Ureter (tissue), 1 donor: Measurements from ENCODE around the gene EIF4B. TPM values are rescaled to one million over a fixed set of nuclear protein-coding genes. Genes with fewer than 3 reads are reported as not detected.

Experiments used
- DNase-seq: peaks from one replicate; pipeline ENCODE4 v3.0.0-alpha.2; 2020; ENCODE audit warnings: low spot score
- total RNA-seq: library from RNA; stranded (reverse); gene quantifications from one replicate; pipeline ENCODE4 v1.2.4, GENCODE V29; 2023
- donor health status: DM: yes; HTN: yes; CAD: no.

Gene EIF4B
- total RNA-seq, 1 donor from 2014 or later, result 474 TPM

DNA sequence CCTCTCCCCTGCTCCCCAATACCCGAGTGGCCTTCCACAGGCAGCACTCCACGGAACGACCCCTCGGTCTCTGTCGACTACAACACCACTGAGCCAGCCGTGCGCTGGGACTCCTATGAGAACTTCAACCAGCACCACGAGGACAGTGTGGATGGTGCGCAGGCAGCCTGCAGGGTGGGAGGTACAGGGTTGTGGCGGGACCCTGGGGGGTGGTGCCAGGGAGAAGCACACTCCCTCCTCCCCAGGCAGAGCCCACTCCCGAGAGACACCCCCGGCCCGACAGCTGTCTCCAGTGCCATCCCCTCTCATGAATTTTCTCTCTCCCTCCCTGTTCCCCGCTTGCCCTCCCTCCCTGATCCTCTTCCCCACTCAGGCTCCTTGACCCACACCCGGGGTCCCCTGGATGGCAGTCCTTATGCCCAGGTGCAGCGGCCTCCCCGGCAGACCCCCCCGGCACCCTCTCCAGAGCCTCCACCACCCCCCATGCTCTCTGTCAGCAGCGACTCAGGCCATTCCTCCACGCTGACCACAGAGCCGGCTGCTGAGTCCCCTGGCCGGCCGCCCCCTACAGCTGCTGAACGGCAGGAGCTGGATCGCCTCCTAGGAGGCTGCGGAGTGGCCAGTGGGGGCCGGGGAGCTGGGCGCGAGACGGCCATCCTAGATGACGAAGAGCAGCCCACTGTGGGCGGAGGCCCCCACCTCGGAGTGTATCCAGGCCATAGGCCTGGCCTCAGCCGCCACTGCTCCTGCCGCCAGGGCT lies 52.6 kb downstream of the EIF4B start:
- peak; percentile 44 for DNase-seq

DNA sequence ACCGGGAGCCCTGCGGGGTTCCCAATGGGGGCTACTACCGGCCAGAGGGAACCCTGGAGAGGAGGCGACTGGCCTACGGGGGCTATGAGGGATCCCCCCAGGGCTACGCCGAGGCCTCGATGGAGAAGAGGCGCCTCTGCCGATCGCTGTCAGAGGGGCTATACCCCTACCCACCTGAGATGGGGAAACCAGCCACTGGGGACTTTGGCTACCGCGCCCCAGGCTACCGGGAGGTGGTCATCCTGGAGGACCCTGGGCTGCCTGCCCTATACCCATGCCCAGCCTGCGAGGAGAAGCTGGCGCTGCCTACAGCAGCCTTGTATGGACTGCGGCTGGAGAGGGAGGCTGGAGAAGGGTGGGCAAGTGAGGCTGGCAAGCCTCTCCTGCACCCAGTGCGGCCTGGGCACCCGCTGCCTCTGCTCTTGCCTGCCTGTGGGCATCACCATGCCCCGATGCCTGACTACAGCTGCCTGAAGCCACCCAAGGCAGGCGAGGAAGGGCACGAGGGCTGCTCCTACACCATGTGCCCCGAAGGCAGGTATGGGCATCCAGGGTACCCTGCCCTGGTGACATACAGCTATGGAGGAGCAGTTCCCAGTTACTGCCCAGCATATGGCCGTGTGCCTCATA lies 53.3 kb downstream of the EIF4B start:
- DNase-seq, result peak; percentile 41

DNA sequence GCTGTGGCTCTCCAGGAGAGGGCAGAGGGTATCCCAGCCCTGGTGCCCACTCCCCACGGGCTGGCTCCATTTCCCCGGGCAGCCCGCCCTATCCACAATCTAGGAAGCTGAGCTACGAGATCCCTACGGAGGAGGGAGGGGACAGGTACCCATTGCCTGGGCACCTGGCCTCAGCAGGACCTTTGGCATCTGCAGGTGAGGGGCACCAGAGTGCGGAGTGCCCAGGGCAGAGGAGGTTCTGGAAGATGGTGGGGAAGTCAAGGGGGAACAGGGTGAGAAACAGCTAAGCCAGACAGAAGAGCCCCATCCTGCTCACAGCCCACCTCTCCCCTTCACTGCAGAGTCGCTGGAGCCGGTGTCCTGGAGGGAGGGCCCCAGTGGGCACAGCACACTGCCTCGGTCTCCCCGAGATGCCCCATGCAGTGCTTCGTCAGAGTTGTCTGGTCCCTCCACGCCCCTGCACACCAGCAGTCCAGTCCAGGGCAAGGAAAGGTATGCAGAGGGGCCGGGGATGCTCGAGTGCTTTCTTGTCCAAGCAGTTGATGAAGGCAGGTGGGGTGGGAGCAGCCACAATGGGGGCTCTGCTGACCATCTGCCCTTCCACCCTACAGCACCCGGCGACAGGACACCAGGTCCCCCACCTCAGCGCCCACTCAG lies 53.9 kb downstream of the EIF4B start:
- peak; percentile 49 for DNase-seq

DNA sequence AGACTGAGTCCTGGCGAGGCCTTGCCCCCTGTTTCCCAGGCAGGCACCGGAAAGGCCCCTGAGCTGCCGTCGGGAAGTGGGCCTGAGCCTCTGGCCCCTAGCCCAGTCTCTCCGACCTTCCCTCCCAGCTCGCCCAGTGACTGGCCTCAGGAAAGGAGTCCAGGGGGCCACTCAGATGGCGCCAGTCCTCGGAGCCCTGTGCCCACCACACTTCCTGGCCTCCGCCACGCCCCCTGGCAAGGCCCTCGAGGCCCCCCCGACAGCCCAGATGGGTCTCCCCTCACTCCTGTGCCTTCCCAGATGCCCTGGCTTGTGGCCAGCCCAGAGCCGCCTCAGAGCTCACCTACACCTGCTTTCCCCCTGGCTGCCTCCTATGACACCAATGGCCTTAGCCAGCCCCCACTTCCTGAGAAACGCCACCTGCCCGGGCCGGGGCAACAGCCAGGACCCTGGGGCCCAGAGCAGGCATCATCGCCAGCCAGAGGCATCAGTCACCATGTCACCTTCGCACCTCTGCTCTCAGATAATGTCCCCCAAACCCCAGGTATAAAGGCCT lies 54.5 kb downstream of the EIF4B start:
- DNase-seq, result no peak

DNA sequence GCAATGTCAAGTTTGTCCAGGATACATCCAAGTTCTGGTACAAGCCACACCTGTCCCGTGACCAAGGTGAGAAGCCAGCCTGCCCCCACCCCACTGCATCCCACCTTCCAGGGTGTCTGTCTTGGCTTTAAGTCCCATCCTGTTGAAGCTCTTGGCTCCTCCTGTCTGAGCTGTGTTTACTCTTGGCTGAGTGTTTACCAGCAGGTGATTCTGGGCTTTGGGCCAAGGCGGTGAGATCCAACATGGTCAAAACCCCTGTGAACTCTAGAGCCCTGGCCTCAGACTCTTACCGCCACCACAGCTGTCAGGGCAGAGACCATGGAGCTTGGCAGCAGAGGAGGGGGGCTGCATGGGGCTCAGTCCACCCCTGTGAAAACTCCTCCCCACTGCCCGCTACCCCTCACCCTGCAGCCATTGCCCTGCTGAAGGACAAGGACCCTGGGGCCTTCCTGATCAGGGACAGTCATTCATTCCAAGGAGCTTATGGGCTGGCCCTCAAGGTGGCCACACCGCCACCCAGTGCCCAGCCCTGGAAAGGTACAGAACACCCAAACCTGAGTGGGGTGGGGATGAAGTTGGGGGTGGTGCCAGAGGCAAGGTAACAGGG lies 55.3 kb downstream of the EIF4B start:
- peak; percentile 61 for DNase-seq

DNA sequence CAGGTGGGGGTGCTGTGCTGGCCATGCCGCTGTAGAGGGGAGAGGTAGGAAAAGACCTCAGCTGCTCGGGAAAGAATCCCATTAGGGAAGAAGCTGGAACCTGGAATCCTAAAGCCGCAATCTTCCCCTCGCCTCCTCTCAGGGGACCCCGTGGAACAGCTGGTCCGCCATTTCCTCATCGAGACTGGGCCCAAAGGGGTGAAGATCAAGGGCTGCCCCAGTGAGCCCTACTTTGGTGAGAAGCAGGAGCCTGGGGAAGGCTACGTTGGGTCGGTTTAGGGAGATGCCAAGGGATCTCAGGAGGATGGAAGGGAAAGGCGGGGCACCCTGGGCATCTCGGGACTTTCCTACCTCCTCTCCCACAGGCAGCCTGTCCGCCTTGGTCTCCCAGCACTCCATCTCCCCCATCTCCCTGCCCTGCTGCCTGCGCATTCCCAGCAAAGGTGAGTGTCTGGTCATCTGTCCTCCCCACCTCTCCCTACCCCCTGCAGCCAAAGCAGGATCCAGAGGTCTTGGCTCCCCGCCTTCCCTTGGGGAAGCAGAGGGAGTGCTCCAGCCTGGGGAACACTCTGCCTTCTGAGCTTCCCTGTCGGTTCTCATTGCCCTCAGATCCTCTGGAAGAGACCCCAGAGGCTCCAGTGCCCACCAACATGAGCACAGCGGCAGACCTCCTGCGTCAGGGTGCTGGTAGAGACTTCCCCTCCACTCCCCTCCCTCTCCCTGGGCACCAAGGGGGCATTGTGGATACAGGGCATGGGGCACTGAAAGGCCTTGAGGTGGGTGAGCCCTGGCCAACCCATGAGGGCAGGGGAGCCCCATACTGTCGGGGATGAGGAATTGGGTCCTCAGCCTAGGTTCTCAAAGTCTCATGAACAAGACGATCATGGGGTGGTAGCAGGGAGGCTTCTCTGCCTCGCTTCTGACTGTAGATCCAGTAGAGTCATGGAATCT lies 56.0 kb downstream of the EIF4B start:
- DNase-seq, result no peak

DNA sequence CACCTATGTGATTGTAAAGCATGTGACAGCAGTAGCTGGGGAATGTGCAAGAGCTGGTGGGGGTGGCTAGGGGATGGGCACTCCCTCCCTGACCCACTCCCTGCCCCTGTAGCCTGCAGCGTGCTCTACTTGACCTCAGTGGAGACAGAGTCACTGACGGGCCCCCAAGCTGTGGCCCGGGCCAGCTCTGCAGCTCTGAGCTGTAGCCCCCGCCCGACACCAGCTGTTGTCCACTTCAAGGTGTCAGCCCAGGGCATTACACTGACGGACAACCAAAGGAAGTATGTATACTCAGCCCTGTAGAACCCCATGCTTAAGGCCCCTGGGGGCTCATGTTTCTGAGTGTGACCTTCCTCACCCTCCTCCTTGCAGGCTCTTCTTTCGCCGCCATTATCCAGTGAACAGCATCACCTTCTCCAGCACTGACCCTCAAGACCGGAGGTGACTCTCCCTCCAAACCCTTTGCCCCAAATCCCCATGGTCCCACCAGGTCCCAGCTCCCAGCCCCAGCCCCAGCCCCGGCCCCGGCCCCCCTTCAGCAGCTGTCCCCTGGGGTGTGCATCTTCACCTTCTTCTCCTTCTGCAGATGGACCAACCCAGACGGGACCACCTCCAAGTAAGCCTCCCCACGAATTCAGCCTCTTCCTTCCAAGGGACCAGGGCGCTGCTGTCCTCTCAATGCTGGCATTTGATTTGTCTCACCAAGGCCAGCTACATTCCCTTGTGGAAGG lies 56.9 kb downstream of the EIF4B start:
- DNase-seq, result no peak

DNA sequence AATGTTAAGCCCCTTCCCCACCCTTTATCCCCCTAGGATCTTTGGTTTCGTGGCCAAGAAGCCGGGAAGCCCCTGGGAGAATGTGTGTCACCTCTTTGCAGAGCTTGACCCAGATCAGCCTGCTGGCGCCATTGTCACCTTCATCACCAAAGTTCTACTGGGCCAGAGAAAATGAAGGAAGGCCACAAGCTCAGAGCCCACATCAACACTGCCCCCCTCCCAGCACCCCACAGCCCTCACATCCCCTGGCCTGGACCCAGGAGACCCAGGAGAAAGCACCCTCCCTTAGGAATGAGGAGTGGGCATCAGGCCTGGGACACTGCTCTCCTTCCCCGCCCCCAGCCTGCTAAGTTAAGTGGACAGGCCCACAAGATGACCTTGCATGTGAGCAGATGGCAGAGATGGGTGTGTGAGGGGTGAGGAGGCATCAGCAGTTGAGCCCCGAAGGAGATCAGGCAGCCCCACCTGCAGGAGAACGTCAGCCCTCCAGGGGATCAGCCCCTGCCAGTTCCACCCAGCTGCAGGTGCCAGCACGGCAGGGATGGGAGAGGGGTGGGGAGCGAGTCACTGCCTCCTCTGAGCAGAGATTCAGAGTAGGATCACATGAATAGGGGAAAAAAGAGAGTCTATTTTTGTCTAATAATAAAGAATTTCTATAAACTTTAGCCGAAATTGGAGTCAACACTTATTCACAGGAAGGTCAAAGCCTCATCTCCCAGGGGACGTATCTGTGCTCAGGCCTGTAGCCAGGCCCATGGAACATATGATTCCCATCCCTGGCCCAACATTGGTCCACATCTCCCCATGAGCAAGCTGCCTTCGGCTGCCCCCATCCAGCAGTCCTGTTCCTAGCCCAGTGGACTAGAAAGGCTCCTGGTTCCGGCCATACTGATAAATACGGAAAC lies 57.7 kb downstream of the EIF4B start:
- DNase-seq, result peak; percentile 66

DNA sequence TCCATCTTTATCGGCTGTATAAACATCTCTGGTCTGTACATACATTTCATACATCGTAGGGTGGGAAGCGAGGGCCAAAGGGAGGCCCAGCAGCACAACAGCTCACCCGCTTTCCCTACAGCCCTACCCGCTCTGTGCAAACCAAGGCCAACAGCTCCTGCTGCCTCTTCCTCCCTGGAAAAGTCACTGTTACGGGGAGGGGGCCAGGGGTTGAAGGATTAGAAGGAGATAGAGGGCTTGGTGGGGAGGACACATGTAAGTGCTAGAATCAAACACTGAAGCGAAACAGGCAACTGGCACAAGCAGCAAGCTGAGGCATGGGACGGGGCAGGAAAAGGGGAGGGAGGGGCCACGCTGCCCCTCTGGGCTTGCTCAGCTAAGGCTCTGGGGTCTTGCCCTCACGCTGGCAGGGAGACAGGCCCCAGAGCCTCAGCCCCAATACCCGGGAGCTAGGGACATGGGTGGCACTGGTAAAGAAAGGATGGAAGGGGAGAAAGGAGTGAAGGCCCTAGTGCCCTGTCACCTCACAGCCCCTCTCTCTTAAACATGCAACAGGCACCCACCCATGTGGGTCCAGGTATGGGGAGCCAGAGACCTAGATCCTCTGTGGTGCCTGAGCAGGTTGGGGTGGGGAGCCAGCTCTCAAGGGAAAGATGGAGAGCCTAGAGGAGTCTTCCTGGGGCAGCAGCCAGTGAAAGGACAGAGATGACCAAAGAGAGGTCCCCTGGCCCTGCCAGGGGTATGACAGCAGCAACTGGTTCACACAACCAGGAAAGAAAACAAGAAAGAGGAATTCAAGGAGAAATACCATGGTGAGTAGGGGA lies 58.6 kb downstream of the EIF4B start:
- no peak for DNase-seq

DNA sequence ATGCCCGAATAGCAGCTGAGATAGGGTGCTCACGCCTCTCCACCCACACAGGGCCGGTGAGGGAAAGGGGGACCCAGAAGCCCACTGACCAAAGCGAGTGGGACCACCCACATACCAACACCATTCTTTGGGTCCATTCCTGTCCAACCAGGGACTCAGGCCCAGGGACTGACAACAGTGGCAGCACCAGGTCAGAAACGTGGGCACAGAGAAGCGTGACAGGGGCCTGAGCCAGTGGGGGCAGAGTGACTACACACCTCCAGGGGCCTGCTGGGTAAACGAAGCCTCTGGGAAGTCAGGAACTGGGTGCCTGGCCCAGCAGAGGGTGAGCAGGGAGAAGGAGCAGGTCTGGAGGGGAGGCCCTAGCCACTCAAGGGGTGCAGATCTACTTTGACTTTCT lies 59.2 kb downstream of the EIF4B start:
- no peak for DNase-seq

DNA sequence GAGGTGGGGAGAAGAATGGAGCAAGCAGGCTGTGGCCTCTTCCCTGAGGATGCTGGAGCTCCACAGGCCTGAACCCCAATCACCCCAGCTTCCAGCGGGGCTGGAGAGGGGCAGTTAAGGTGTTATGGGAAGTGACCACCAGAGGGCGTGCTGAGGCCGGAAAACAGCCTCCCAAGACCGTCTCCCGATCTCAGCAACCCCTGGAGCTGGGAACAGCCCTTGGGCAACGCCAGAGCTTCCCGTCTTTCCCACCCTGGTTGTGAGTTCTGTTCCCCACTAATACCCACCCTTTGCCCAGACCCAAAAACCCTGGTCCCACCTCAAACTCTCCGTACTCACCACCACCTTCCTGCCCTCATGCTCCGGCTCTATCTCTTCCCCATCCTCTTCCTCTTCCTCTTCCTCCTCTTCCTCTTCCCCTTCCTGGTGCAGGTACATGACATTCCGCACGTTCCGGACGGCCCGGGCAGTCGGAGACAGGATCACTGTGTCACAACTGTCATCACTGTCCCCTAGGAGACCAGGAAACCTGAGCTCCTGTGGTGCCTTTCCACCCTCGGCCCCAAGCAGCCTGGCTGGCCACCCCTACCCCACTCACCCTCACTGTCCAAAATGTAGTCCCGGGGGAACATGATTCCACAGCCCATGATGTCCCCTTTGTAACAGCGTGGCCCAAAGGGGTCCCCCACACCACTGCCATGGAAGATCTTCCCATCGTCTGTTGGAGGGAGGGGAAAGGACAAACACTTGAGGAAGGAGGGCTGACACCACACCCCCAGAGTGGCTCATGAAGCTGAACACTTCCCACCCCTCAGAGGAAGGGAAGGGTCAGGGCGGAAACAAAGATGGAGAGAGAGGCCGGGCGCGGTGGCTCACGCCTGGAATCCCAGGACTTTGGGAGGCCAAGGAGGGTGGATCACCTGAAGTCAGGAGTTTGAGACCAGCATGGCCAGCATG lies 60.0 kb downstream of the EIF4B start:
- peak; percentile 84 for DNase-seq

DNA sequence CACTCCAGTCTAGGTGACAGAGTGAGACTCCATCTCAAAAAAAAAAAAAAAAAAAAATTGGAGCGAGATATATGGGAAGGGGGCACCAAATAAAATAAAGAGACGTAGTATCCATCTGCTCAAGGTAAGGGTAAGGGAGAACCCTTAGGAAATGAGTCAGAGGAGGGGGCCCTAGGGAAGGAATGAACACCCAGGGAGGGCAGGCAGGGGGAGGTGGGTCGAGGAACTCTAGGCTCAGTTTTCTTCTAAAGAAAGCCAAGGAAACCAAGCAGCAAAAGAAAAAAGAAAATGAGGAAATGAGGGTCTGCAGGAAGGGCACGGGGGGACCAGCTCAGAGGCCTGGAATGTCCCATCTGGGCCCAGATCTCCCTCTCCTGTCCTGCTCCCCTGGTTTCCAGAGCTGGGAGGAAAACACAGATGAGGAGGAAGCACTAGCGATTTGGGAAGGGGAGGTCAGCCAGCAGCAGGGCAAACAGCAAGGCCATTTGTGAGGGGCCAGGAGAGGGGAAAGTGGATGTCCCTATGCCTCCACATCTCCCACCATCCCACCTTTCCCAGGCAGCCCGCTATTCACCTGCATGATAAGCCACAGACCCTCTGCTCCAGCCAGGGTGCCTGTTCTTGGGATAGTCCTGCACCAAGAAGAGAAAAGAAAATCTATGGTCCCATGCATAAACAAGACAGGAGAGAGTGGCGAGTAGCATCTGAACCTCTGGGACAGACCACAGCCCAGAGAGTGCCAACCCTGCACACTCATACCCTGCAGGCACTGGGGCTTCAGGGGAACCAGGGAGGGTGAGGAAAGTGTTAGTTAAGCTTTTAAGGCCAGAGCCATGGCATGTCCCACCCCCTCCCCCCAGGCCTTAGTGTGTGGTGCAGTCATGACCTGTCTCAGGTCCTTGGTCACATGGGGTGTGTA lies 61.1 kb downstream of the EIF4B start:
- no peak for DNase-seq

DNA sequence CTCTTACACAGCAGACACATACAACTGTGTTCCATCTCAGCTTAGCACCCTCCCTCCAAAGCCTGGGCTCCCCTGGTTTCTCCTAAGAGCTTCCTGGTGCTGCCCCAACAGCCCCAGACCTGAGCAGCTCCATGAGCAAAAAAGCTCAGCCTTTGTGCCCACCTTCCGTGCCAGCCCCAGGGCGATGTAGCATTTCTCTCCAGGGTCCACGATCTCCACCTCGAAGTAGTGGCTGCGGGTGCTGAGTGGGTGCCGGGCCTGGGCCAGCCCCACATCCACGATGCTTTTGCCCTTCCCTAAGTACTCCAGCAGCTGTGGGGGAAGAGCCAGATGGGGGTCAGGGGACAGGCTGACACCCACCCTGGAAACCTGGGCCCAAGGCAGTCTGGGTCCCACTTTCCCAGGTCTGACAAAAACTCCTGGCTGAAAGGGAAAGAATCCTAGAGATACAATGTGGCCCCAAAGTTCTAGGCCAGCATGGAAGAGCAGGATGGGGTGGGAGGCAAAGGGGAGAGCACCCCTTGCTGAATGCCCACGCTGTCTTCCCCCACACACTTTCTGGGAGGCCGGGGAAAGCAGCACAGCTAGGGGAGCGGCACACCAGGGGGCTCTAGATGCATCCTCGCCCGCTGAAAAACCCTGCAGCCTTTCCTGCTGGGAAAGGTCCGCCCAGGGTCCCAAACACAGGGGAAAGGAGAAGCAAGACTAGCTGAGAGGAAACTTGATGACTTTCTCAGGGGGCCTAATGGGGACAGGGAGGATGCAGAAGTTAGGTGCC lies 61.9 kb downstream of the EIF4B start:
- no peak for DNase-seq

DNA sequence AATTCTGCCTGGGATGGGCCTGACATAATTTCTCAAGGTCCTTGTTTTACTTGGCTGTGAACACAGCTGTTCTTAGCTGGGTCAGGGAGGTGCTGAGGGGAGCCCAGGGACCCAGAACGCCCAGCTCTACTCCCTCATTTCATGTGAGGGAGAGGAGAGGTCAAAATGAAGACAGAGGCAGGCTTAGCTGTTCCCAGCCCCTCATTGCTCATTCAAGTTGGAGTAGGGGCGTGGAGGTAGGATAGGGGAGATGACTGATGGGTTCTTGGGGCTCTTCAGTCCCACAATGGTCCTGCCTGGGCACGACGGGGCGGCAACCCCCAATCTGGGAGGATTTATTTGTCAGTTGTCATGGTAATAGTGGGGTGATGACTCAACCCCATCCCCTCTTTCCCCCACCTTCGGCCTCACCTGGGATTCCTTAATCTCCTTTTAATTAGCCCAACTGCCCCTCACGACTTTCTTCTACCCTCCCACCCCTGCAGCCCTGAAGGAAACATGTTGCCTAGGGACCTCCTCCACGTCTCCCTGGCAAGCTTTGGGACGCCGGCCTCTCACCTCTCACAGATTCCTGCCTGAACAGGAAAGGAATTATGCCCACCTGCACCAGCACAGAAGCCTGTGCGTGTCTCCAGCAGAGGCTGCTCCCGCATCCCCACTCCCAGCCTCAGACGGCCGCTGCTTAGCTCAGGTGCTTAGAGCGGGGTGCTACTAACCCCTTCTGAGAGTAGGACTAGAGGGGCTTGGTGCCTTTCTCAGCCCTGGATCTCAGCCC lies 62.7 kb downstream of the EIF4B start:
- no peak for DNase-seq
